ENCODE data around the gene VGF.

DNA sequence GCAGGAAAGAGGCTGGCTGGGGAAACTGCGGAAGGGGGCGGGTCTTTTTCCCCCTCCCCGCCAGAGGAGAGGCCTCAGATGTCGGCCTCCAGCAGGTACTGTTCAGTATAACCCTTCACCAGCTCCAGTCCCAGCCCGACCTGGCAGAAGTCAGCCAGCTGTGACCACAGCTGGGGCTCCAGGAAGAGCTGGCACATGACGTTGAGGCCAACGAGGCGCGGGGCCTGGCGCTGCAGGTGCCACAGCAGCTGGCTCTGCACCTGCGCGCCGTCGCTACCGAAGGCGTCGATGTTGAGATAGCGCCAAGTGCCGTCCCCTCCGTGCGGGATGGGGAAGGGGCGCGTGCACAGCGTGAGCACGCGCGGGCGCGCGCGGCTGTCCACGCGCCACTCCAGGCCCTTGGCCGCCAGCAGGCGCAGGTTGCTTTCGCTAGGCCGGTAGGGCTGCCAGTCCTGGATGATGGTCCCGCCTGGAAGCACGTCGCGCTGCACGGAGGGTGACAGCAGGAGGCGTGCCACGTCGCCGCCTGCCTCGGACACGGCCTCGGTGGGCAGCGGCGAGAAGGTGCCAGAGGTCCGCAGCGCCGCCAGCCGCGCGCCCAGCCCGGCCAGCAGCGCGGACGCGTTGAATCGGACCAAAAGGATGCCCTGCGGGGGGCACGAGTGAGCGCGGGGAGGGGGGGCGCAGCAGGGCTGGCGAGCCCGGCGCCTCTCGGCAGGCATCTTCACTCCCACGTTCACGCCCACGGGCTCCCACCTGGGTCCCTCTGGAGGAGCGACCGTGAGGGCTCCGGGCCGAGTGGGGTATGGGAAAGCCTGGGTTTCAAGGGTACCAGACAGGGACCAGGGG, 6.9 kb upstream of the VGF start:
- TF ChIP-seq, protein P1, sequence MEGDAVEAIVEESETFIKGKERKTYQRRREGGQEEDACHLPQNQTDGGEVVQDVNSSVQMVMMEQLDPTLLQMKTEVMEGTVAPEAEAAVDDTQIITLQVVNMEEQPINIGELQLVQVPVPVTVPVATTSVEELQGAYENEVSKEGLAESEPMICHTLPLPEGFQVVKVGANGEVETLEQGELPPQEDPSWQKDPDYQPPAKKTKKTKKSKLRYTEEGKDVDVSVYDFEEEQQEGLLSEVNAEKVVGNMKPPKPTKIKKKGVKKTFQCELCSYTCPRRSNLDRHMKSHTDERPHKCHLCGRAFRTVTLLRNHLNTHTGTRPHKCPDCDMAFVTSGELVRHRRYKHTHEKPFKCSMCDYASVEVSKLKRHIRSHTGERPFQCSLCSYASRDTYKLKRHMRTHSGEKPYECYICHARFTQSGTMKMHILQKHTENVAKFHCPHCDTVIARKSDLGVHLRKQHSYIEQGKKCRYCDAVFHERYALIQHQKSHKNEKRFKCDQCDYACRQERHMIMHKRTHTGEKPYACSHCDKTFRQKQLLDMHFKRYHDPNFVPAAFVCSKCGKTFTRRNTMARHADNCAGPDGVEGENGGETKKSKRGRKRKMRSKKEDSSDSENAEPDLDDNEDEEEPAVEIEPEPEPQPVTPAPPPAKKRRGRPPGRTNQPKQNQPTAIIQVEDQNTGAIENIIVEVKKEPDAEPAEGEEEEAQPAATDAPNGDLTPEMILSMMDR (IDR thresholded peaks at IDR 0.05) = no peak
- no peak for TF ChIP-seq POLR2A (IDR thresholded peaks at IDR 0.05)
